Sigmoid colon (tissue), 3 donors: ENCODE results near the gene TUB.

Source experiments
- CTCF ChIP-seq, 4 experiments: fragments of 450-650 bp in 3 of 4; fragments of 200-600 bp in 1 of 4; IDR thresholded peaks; one replicate each; pipeline ENCODE4 v1.5.1; 2016 to 2019; ENCODE audit warnings: antibody characterized with exemption in 4 of 4, mild to moderate bottlenecking in 3 of 4, moderate library complexity in 2 of 4
- POLR2A ChIP-seq, 2 donors: fragments of 450-650 bp; IDR thresholded peaks; one replicate each; pipeline ENCODE4 v1.6.1; 2016; ENCODE audit warnings: antibody characterized with exemption in 2 of 2, mild to moderate bottlenecking in 2 of 2, moderate library complexity in 2 of 2

GRCh38 chr11:8055091-8055835, 25.7 kb upstream of the TUB start:
- no peak for TF ChIP-seq POLR2A (IDR thresholded peaks at IDR 0.05)
- TF ChIP-seq CTCF (IDR thresholded peaks at IDR 0.05) = no peak
